Measurements from ENCODE around the gene TRA2A. TPM values are rescaled to one million over a fixed set of nuclear protein-coding genes. Genes with fewer than 3 reads are reported as not detected.

The TRA2A gene
- total and polyA plus RNA-seq, 2 experiments from 2014 or later = 55.4 to 57.2 TPM

DNA sequence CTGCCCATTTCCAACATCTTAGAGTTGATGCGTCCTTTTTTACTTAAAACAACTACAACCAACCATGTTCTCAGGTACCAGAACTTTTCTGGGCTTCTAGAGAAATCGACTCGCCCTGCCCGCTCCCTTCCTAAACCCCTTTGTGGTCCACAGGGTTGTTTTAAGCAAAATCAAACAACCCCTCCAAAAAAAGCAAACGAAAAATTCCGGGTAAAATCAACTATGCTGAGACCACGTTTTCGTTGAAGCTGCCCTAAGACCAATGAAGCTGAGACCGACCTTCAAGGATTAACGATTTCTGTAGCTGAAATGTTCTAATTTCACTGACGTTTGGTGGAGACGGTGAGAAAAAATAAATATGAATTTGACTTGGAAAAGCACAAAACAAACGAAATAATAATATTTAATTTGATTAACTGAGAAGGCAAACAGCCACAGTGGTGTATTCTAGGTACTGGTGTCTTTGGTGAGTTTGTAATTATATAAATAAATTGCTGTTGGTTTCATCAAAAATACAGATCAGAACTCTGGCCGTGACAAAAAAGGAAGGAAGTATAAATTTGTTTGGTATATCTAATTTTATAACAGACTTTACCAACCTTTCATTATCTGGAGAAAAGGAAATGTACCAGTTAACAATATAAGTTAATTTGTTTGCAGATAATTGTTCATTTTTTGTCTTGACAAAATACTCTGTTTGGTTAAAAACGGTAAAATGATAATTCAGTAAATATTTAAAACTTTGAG lies 56.8 kb downstream of the TRA2A start:
- Histone ChIP-seq H3K27me3 (no peaks in the 10 kb centered on the region), H3K4me3 (peak overlapping the region; percentile 46), H4K20me1 (ENCODE audit: insufficient read depth, poor library complexity, severe bottlenecking) (no peaks in the 10 kb centered on the region), H3K9me2 (replicated peaks; ENCODE audit: insufficient read depth) (no peaks in the 10 kb centered on the region), H2AFZ (peak overlapping the region; percentile 75), H3K36me3 (replicated peaks; ENCODE audit: insufficient read depth, low read depth) (no peaks in the 10 kb centered on the region), H3K4me2 (peak overlapping the region; percentile 80), H3K27ac (peak overlapping the region; percentile 79), H3K4me1 (ENCODE audit: insufficient read depth) (peaks cover 8% of the 10 kb centered on the region), H3K79me2 (peaks cover 20% of the 10 kb centered on the region), H3K9me3 (ENCODE audit: low read depth) (no peaks in the 10 kb centered on the region)
- whole genome bisulfite sequencing (ENCODE audit: low lambda C conversion rate, missing lambda C conversion rate) = 1% methylated on average over 15 of the region's 15 CpGs
- TF ChIP-seq EZH2 (IDR thresholded peaks at IDR 0.05; ENCODE audit: borderline replicate concordance) (no peak), EZH2phosphoT487 (IDR thresholded peaks at IDR 0.05; ENCODE audit: low read depth, severe bottlenecking, unreplicated experiment) (no peak)
- TF ChIP-seq, protein P1, sequence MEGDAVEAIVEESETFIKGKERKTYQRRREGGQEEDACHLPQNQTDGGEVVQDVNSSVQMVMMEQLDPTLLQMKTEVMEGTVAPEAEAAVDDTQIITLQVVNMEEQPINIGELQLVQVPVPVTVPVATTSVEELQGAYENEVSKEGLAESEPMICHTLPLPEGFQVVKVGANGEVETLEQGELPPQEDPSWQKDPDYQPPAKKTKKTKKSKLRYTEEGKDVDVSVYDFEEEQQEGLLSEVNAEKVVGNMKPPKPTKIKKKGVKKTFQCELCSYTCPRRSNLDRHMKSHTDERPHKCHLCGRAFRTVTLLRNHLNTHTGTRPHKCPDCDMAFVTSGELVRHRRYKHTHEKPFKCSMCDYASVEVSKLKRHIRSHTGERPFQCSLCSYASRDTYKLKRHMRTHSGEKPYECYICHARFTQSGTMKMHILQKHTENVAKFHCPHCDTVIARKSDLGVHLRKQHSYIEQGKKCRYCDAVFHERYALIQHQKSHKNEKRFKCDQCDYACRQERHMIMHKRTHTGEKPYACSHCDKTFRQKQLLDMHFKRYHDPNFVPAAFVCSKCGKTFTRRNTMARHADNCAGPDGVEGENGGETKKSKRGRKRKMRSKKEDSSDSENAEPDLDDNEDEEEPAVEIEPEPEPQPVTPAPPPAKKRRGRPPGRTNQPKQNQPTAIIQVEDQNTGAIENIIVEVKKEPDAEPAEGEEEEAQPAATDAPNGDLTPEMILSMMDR (IDR thresholded peaks at IDR 0.05; ENCODE audit: poor library complexity) = no peak
- no peak for DNase-seq (ENCODE audit: low spot score)

DNA sequence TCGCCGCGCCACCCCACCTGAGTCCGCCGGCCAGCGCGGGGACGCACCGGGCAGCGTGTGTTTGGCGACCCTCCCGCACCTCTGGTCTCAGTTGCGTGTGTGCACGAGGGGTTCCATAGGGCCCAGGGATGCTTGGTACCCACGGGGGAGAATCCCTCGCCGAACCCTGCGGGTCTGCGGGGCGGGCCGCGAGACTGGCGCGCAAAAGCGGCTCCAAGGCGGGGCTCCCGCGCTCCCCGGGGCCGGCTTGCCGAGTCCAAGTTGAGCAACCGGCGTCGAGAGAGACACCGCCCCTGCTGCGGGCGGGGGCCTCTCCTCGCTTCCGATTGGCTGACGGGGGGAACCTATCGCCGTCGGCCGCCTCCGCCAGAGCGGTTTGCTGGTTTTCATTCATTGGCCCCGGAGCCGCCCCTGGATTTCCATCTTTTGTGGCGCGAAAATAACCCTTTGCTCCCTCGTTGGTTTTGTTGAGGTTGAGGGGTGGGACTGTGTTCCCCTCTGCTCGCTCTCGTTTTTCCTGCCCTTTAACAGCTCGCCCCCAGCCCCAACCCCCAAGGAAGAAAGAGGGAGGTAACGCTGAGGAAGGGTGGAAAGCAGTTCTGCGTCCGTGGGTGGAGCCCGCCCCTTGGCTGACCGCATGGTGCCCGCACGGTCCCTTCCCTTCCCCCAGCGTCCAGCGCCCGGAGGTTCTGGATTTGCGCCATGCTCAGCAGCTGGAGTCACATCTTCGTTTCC lies 57.5 kb downstream of the TRA2A start:
- Histone ChIP-seq H4K20me1 (ENCODE audit: insufficient read depth, poor library complexity, severe bottlenecking) (no peaks in the 10 kb centered on the region), H3K9me2 (replicated peaks; ENCODE audit: insufficient read depth) (no peaks in the 10 kb centered on the region), H3K9me3 (ENCODE audit: low read depth) (no peaks in the 10 kb centered on the region), H3K27ac (peak overlapping the region; percentile 98), H3K27me3 (no peaks in the 10 kb centered on the region), H2AFZ (peak overlapping the region; percentile 75), H3K36me3 (replicated peaks; ENCODE audit: insufficient read depth, low read depth) (no peaks in the 10 kb centered on the region), H3K4me1 (ENCODE audit: insufficient read depth) (peaks cover 8% of the 10 kb centered on the region), H3K4me2 (peak overlapping the region; percentile 93), H3K4me3 (peak overlapping the region; percentile 46), H3K79me2 (peaks cover 24% of the 10 kb centered on the region)
- under 1% methylated on average over 63 of the region's 66 CpGs for WGBS (ENCODE audit: low lambda C conversion rate, missing lambda C conversion rate)
- TF ChIP-seq, protein P1 (IDR thresholded peaks at IDR 0.05; ENCODE audit: poor library complexity) = no peak
- TF ChIP-seq EZH2 (IDR thresholded peaks at IDR 0.05; ENCODE audit: borderline replicate concordance) (no peak), EZH2phosphoT487 (IDR thresholded peaks at IDR 0.05; ENCODE audit: low read depth, severe bottlenecking, unreplicated experiment) (no peak)
- DNase-seq (ENCODE audit: low spot score) = peak; percentile 98

DNA sequence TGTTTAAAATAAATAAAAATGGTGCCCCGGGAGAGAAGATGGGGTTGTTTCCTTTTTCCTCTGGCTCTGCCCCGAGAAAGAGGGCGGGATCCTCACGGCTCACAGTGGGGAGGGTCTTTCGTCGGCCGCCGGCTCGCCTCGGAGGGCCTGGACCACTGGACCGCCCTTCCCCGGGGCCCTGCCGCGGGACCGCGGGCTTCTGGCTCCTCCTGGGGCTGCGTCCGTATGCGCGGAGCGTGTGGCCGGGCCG lies 58.0 kb downstream of the TRA2A start:
- Histone ChIP-seq H3K4me1 (ENCODE audit: insufficient read depth) (peaks cover 8% of the 10 kb centered on the region), H2AFZ (peak overlapping the region; percentile 17), H3K4me3 (peak overlapping the region; percentile 46), H3K4me2 (peak overlapping the region; percentile 93), H3K27me3 (no peaks in the 10 kb centered on the region), H4K20me1 (ENCODE audit: insufficient read depth, poor library complexity, severe bottlenecking) (no peaks in the 10 kb centered on the region), H3K9me3 (ENCODE audit: low read depth) (no peaks in the 10 kb centered on the region), H3K9me2 (replicated peaks; ENCODE audit: insufficient read depth) (no peaks in the 10 kb centered on the region), H3K27ac (peak overlapping the region; percentile 98), H3K36me3 (replicated peaks; ENCODE audit: insufficient read depth, low read depth) (no peaks in the 10 kb centered on the region), H3K79me2 (peaks cover 29% of the 10 kb centered on the region)
- TF ChIP-seq EZH2 (IDR thresholded peaks at IDR 0.05; ENCODE audit: borderline replicate concordance) (no peak), EZH2phosphoT487 (IDR thresholded peaks at IDR 0.05; ENCODE audit: low read depth, severe bottlenecking, unreplicated experiment) (no peak)
- TF ChIP-seq, protein P1 (IDR thresholded peaks at IDR 0.05; ENCODE audit: poor library complexity) = no peak
- WGBS (ENCODE audit: low lambda C conversion rate, missing lambda C conversion rate) = 0% methylated on average over 23 of the region's 23 CpGs
- DNase-seq (ENCODE audit: low spot score) = peak; percentile 55
